8988T (cell line): Measurements from ENCODE around the gene ITGA2.
A peak's percentile ranks its signal among the peaks of the same experiment; 100 is the strongest.
"Not testable (repeated sequence)": the region's sequence is repeated elsewhere in the genome, so short reads cannot be mapped to it uniquely, and the experiment has no call there.

Experiments used
- DNase-seq: peaks from one replicate; pipeline ENCODE4 v3.0.0; 2011

Gene ITGA2

DNA sequence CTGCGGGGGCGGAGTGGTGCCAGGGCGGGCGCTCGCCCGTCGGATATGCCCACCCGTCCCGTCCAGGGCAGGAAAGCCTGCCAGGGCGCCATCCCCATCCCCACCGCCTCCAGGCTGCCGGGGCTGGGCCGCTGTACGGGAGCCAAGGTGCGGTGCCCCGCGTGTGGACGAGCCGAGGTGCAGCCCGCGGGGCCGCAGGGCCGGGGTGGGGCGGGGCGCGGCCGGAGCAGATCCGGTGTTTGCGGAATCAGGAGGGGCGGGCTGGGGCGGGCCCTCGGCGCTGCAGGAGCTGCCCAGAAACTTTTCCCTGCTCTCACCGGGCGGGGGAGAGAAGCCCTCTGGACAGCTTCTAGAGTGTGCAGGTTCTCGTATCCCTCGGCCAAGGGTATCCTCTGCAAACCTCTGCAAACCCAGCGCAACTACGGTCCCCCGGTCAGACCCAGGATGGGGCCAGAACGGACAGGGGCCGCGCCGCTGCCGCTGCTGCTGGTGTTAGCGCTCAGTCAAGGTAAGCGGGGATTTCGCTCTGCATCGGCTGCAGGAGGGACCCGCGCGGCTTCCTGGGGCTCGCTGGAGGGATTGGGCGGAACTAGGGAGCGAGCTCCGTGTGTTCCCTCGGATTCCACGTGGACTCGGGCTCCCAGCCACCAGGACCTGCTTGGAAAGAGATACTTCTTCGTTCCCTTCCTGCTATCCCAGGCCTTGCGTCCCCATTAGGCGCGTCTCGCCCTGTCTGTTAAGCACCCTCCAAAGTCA lies at the start of gene ITGA2:
Gene ITGA2, plus strand, starts transcription at position 328 of the 756 bp plus-strand sequence. Its CDS starts 117 bp downstream, at position 445.
- DNase-seq, result peak; percentile 49

DNA sequence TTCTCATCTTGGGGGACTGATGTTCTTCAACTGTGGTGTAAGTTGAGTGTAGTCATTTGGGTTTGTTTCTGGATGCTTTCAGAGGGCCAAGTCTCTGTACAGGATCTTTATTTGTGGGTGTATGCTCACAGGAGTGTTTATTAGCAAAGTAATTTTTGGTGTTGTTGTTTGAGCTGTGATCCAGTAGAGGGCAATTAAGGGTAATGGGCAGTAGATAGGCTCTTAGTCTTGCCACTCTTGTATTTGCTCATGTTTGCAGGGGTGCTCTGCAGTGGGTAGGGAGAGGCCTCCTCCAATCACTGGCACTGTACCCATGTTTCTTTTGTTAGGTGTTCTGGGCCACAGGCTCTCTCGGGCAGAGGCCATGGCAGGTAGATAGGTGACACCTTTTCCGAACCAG lies 45.9 kb upstream of the ITGA2 start:
- DNase-seq, result no peak

DNA sequence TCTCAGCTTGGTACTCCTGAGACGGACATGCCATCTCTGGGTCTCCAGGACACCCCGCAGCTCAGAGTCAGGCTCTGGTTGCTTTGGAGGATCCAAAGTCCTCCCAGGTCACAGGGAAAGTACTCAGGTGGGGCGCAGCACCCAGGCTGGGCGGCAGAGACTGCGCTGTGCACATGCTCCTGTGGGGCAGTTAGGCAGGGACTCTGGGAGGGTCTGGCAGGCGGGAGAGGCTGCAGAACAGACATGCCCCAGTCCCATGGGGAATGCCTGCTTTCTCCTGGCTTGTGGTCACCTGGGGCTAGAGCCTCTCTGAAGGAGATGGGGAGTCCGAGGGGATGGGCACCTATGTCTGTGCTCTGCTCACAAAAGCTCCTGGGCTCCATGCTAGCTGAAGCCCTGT lies 45.3 kb upstream of the ITGA2 start:
- no peak for DNase-seq

DNA sequence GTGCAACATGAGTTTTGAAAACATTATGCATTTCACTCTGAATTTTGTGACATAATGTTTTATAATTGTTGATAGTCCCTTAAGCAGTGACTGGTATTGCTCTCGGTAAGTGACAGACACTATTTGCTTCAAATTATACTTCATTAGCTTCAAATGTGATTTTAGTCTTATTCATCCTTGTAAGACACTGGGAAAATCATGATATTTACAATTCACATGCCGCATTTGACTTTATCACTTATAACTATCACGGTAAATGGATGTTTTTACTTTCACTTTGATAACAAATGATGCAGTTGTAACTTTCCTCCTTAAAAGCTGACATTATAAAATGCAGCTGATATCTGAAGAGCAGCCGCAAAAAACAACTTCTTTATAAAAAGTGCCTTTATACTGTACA lies 44.1 kb upstream of the ITGA2 start:
- DNase-seq, result no peak

DNA sequence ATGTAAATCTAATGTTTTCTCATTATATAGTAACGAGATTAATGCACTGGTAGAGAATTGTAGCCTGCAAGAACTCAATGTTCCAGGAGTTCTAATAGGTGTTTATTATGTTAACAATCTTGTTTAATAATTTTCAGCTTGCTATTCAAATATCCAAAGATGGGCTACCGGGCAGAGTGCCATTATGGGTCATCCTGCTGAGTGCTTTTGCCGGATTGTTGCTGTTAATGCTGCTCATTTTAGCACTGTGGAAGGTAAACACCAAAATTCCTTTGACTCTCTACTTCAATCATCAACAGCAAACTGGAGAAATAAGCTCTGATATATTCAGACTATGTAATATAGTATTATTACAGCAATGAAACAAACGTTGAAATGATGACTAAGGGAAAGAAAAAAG lies 41.9 kb upstream of the ITGA2 start:
- DNase-seq, result no peak

- DNase-seq, result no peak
Observed at GRCh38 chr5:52947851-52948250, 41.3 kb upstream of the ITGA2 start.

GRCh38 chr5:52948418-52949076 lies 40.6 kb upstream of the ITGA2 start:
- no peak for DNase-seq

DNA sequence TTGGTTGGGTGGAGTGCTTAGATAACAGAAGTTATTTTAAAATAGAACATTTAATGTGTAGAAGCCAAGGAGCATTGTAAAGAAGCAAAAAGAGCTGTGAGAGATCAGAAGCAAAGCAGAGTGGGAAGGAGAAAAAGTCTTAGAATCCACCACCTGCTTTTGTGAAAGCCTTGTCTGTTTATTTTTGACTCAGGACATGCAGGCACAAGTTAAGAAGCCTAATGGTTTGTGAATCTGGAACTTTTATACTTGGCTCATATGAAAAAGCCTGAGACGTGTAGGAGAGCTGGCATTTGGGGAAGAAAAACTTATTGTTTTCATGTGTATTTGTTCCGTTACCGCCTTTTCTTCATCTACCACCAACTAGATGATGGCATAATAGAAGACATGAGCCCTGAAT lies 38.5 kb upstream of the ITGA2 start:
- no peak for DNase-seq

- DNase-seq, result no peak
Observed at GRCh38 chr5:52952483-52952882, 36.7 kb upstream of the ITGA2 start.

DNA sequence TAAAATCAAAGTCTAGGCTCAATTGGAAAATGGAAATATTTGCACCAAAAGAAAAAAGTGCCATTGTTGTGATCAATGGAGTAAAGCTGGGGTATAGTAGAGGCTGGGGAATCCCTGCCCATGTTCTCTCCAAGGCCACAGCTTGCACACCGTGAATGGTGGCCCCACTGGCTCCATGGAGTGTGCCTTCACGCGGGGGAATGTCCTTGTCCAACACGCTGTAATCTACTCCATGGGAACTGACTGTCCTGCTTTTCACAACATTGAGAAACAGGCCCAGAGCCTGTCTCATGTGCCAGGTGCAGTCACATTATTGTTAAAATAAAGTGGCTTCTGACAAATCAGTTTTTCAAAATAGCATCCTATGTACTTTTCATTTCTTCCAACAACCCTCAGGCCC lies 33.1 kb upstream of the ITGA2 start:
- no peak for DNase-seq

DNA sequence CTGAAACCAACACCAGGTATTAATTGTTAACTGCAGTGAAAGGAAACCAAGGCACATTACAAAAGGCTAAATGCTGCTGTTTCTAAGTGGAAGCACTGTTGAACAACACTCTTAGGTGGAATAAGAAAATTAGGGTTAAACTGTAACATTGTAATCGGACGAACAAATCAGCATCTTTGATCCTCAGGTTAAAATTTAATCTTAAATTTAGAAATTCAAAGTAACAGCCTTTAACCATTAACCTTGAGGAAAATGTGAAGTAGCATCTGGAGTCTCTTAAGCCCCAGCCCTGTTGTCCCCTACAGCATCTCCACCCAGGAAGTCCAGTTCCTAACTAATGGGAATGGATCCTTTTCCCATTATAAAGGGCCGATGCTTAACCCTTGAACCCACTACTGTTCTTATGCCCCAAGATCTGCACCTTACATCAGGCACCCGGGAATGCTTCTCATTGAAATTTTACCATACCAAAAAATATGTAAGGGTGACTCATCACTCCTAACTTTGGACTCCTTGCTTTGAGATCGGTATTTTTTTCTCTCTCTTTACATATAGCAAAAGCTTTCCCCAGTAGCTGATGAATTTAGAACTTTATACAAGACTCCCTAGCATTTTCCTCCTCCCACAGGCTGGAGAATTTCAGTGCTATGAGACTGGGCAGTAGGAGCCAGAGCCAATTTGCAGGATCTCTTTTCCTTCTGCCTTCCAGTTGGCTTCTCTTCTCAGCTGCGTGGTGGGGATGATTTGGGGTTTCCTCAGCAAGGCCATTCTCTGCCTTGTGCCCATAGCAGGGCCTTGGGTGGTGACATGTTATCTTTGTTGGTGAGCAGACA lies 32.0 kb upstream of the ITGA2 start:
- DNase-seq, result no peak

DNA sequence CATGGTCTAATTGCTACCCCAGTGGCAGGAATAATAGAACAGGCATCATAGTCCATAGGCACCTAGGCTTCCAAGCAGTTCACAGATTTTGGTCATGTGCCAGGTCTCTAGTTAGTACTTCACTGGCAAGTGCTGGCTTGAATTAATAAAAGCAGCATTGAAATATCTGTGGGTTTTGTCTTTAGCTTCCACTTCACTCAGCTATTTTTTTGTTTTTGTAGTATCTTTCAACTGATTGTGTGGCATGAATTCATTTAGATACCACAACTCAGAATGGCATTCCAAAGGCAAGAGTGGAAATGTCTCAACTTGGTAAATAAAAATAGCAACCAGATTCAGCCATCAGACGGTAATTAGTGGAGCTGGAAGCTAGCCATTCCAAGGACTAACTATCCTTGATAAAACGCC lies 27.9 kb upstream of the ITGA2 start:
- no peak for DNase-seq

GRCh38 chr5:52963636-52964035 lies 25.5 kb upstream of the ITGA2 start:
- no peak for DNase-seq

- no peak for DNase-seq
Observed at GRCh38 chr5:52964138-52964537, 25.0 kb upstream of the ITGA2 start.

GRCh38 chr5:52976157-52976556 lies 13.0 kb upstream of the ITGA2 start:
- DNase-seq, result not testable (repeated sequence)

DNA sequence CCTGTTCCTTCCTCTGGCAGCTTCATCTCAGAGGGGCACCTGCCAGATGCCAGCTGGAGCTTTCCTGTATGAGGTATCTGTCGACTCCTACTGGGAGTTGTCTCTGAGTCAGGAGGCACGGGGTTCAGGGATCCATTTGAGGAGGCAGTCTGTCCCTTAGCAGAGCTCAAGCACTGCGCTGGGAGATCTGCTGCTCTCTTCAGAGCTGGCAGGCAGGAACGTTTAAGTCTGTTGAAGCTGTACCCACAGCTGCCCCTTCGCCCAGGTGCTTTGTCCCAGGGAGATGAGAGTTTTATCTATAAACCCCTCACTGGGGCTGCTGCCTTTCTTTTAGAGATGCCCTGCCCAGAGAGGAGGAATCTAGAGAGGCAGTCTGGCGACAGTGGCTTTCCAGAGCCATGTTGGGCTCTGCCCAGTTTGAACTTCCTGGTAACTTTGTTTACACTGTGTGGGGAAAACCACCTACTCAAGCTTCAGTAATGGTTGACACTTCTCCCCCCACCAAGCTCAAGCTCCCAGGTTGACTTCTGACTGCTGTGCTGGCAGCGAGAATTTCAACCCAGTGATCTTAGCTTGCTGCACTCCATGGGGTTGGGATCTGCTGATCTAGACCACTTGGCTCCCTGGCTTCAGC lies 11.8 kb upstream of the ITGA2 start:
- no peak for DNase-seq

GRCh38 chr5:52981507-52981906 lies 7.6 kb upstream of the ITGA2 start:
- no peak for DNase-seq

DNA sequence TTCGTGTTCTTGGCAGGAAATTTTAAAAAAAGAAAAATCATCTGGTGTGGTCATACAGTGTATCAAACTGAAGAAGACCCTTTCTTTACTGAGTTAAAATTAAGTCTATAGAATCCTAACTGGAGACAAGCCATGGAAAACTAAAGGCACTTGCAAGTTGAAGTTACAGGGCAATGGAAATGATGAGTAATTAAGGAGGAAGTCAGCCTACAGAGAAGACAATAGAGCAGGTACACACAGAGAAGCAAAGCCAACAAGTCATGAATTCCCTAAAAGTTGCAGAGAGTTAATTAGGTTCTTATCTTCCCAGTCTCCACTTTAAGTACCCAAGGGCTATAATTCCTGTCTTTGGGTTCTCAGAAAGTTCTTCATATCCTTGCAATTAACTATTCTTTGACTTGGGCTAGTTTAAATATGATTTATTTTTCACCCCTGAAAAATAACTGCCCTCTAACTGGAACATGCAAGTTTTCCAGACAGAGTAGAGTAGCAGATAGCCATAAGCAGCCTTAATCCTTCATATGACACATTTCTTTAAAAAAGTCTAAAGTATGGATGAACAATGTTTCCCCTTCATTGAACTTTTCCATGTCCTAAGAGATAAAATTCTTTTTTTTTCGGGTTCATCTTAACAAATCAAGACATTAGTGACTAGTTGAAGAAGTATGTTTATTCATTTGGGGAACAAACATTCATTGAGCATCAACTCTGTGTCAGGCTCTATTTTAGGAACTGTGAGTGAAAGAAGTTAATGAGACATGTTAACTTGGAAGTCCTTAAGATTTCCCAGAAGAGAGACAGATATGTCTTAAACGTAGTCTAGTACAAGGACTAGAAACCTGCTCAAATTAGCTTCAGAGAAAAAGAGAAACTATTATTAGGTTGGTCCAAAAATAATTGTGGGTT lies 5.2 kb upstream of the ITGA2 start:
- DNase-seq, result no peak

DNA sequence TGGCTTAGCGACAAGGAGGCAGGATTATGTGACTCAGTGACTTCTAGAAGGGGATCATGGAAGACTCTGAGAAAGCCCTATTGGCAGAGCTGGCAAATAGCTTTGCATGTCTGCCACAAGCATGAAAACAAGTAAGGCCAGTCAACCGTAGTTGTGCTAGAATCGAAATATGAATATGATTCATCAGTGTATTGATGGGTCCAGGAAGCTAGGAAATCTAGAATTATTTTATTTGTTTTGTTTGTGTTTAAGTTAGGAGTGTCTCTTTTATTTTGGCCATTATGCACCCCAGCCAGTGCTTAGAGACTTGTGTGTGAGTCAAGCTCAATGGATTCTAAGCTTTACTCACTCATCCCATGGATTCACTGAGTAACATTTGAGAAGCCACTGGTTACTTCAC lies 3.8 kb upstream of the ITGA2 start:
- DNase-seq, result no peak

DNA sequence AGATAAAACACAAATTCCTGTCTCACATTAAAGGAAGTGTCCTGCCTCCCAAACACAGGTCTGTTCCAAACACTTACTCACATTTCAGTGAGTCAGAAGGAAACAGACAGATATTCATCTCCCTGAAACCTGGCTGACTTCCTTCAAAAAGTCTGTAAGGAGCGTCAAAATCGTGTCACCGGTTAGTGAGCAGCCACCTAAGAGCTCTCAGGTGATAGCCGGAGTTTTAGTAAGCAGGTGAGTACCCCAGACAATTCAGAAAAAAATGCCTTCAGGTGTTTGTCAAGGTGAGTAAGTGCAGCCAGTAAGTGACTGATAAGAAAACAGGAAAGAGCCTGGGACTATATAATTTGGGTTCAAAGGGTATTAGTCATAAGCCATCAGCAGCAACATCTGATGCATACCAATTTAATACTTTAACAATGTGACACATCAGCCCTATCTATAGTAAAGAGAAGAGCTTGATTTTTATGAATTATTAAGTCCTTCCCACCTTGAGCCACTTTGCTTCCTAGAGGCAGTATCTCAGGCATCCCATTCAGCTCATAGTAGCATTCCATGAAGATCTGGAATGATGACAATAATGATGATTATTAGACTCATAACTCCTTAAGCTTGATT lies 1.3 kb upstream of the ITGA2 start:
- peak; percentile 26 for DNase-seq

GRCh38 chr5:52988335-52989024 lies 672 bp upstream of the ITGA2 start:
- no peak for DNase-seq
